D721Med (cell line): ENCODE results near the gene SCUBE1.

Source experiments
- DNase-seq: peaks from one replicate; pipeline ENCODE4 v3.0.0; 2011; ENCODE audit warnings: low spot score; ENCODE audit not compliant: insufficient read length
- FAIRE-seq: peaks from 2 replicates; lab custom pipeline; 2011; peaks lifted over from hg19 to GRCh38; lab: Jason Lieb, UNC
- CTCF ChIP-seq: IDR thresholded peaks from 2 replicates; pipeline ENCODE4 v1.5.1; 2012; ENCODE audit warnings: mild to moderate bottlenecking, control low read depth; ENCODE audit not compliant: insufficient read depth; ENCODE audit errors: missing control alignments

SCUBE1 gene

DNA sequence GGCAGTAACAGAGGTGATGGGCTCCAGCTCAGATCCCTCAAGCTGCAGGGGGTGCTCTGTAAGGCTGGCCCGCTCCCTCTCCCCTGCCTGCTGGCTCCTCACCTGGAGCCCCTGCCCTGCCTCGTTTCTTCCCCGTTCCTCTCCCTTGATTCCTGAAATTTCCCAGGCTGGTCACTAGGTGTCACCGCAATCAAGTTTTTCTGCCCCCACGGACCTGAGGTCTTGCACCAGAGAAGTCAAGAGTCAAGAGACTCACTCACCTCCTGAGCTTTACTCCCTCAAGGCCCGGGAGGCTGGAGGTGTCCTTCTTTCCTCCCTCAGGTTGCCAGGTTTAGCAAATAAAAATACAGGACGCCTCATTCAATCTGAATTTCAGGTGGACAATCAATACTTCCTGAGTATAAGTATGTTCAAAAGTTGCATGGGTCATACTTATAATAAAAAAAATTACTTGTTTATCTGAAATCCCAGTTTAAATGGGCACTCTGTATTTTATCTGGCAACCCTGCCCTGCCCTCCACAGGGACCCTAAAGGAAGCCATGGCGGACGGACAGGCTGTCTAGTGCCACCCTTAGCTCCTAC is 69.2 kb downstream of the SCUBE1 start:
- TF ChIP-seq CTCF, result peak; percentile 84
- DNase-seq (peak; percentile 48), FAIRE-seq (no peak)

DNA sequence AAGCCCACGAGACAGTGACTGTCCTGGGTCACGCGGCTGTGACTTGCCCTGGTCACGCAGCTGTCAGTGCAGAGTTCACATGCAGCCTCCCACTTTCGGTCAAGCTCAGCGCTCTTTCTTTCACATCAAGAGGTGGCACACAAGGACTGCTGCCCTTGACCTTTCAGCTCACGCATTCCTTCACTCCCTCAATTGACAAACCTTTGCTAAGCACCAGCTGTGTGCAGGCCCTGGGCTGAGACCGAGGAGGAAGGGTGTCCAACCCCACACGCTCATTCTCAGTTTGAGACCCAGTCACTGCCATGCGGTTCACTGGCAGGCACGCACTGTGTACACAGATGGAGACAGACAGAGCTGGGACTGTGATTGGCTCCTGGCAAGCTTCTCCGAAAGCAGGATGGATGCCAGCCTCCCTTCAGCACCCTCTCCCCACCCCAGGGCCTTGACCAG is 70.3 kb downstream of the SCUBE1 start:
- no peak for FAIRE-seq
- DNase-seq, result no peak
- no peak for TF ChIP-seq CTCF

- no peak for TF ChIP-seq CTCF
- FAIRE-seq, result no peak
- no peak for DNase-seq
Observed at GRCh38 chr22:43272301-43272700, 70.9 kb downstream of the SCUBE1 start.

- no peak for TF ChIP-seq CTCF
- FAIRE-seq (no peak), DNase-seq (no peak)
Observed at GRCh38 chr22:43270949-43271348, 72.2 kb downstream of the SCUBE1 start.

- DNase-seq (no peak), FAIRE-seq (no peak)
- peak; percentile 10 for TF ChIP-seq CTCF
Observed at GRCh38 chr22:43270314-43270908, 72.8 kb downstream of the SCUBE1 start.

DNA sequence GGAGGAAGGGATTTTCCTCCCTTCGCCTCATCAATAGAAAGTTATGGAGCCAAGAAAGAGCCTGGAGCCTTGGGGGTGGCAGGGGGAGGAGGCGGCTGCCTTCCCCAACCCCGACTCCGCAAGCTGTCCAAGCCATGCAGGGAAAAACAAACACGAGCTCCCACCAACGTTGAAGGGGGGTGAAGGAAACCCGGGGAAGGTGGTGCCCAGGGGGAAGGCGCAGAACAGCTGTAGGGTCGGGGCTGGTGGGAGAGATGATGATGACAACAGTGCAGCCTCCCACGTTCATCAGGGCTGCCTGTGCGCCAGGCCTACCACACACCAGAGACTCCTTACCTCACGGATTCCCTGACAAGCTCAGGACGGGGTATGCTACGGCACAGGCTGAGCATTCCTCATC is 73.5 kb downstream of the SCUBE1 start:
- FAIRE-seq, result no peak
- TF ChIP-seq CTCF, result no peak
- no peak for DNase-seq

DNA sequence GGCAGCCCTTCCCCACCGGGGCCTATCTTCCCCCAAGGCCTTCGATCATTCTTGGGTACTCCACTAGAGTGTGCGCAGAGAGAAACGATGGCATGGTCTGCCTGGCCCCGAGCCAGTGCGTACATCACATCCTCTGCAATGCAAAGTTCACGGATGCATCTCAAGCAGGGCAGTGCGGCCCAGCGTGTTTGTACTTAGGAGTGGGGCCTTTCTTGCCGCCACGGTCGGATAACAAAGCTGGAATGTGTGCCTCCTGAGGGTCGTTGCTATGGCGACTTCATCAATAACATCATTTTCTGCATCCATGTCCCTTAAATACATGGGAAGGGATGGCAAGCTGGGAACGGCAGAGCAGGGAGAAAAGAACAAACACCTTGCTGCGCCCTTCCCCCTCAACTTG is 73.9 kb downstream of the SCUBE1 start:
- no peak for FAIRE-seq
- no peak for TF ChIP-seq CTCF
- no peak for DNase-seq
